Smooth muscle cell (in vitro differentiated cells): ENCODE measurements around the gene CCDC24. TPM values are rescaled to one million over a fixed set of nuclear protein-coding genes. Genes with fewer than 3 reads are reported as not detected.

Source experiments
- DNase-seq: peaks from one replicate; lab custom pipeline; 2025; ENCODE audit not compliant: unreplicated experiment; lab: John Stamatoyannopoulos, UW
- H2AFZ ChIP-seq: fragments of 200-600 bp; sonication (generic); 2 replicates; pipeline ENCODE4 v1.6.0; 2016; ENCODE audit warnings: antibody characterized with exemption, low read depth, mild to moderate bottlenecking
- H3F3A ChIP-seq: fragments of 200-600 bp; sonication (generic); 2 replicates; pipeline ENCODE4 v1.6.0; 2017; ENCODE audit warnings: antibody characterized with exemption, low read depth
- H3K27ac ChIP-seq: fragments of 200-600 bp; sonication (generic); 2 replicates; pipeline ENCODE4 v1.5.1; 2016; ENCODE audit warnings: low read depth, mild to moderate bottlenecking
- H3K27me3 ChIP-seq: fragments of 200-600 bp; sonication (generic); 2 replicates; pipeline ENCODE4 v1.6.1; 2016; ENCODE audit warnings: low read depth, mild to moderate bottlenecking
- H3K36me3 ChIP-seq: fragments of 200-600 bp; sonication (generic); 2 replicates; pipeline ENCODE4 v1.5.1; 2016; ENCODE audit warnings: low read depth
- H3K4me1 ChIP-seq: fragments of 200-600 bp; sonication (generic); 2 replicates; pipeline ENCODE4 v1.5.1; 2016; ENCODE audit warnings: low read depth
- H3K4me2 ChIP-seq: fragments of 200-600 bp; sonication (generic); 2 replicates; pipeline ENCODE4 v1.6.0; 2016; ENCODE audit warnings: mild to moderate bottlenecking
- H3K4me3 ChIP-seq: fragments of 200-600 bp; sonication (generic); 2 replicates; pipeline ENCODE4 v1.5.1; 2016; ENCODE audit warnings: mild to moderate bottlenecking
- H3K79me2 ChIP-seq: fragments of 200-600 bp; sonication (generic); 2 replicates; pipeline ENCODE4 v1.6.0; 2016; ENCODE audit warnings: low read depth, mild to moderate bottlenecking
- H3K9ac ChIP-seq: fragments of 200-600 bp; sonication (generic); 2 replicates; pipeline ENCODE4 v1.6.0; 2016; ENCODE audit warnings: low read depth
- H3K9me3 ChIP-seq: fragments of 200-600 bp; sonication (generic); replicated peaks from 2 replicates; pipeline ENCODE4 v1.5.1; 2016; ENCODE audit warnings: low read depth
- H4K20me1 ChIP-seq: fragments of 200-600 bp; sonication (generic); 2 replicates; pipeline ENCODE4 v1.6.0; 2016; ENCODE audit warnings: low read depth
- CTCF ChIP-seq: fragments of 200-600 bp; sonication (generic); IDR thresholded peaks from 2 replicates; pipeline ENCODE4 v1.5.1; 2017; ENCODE audit warnings: borderline replicate concordance, mild to moderate bottlenecking, antibody characterized with exemption; ENCODE audit not compliant: insufficient read depth, poor library complexity, severe bottlenecking
- whole genome bisulfite sequencing: methylation state at CpG from one replicate; pipeline ENCODE4 v1.1.7; 2016; ENCODE audit warnings: low lambda C conversion rate; 5-methylcytosine and 5-hydroxymethylcytosine counted together
- polyA plus RNA-seq: library from polyadenylated mRNA; unstranded; fragments of >200 nt; fragmentation: Nextera tagmentation; extraction: Ambion mirVana; gene quantifications from 2 replicates; pipeline ENCODE4 v1.2.1, GENCODE V29; 2016
- total RNA-seq: library from RNA; depleted of rRNA; stranded (reverse); fragments of >200 nt; gene quantifications from 2 replicates; pipeline ENCODE4 v1.2.3, GENCODE V29; 2014

CCDC24 gene
- total and polyA plus RNA-seq, 2 experiments from 2014 or later = 6.5 to 11.4 TPM

GRCh38 chr1:43981135-43981491 is 10.3 kb upstream of the CCDC24 start:
- Histone ChIP-seq H3K9ac (no peak overlapping the region), H2AFZ (no peak overlapping the region), H3K27ac (no peak overlapping the region), H3K4me1 (peaks cover 7% of the 10 kb centered on the region), H3K36me3 (no peaks in the 10 kb centered on the region), H3K4me2 (no peak overlapping the region), H3K27me3 (no peaks in the 10 kb centered on the region), H4K20me1 (peaks cover 71% of the 10 kb centered on the region), H3F3A (peaks cover 14% of the 10 kb centered on the region), H3K4me3 (no peak overlapping the region), H3K9me3 (no peaks in the 10 kb centered on the region), H3K79me2 (peaks cover 18% of the 10 kb centered on the region)
- 92% methylated on average over 20 of the region's 20 CpGs for WGBS
- no peak for DNase-seq
- no peak for TF ChIP-seq CTCF

- no peak overlapping the region for H2AFZ ChIP-seq
- H4K20me1 ChIP-seq = peaks cover 66% of the 10 kb centered on the region
- no peaks in the 10 kb centered on the region for H3K36me3 ChIP-seq
- peaks cover 14% of the 10 kb centered on the region for H3F3A ChIP-seq
- 98% methylated on average over 20 of the region's 20 CpGs for WGBS
- no peaks in the 10 kb centered on the region for H3K9me3 ChIP-seq
- no peaks in the 10 kb centered on the region for H3K27me3 ChIP-seq
- no peak overlapping the region for H3K4me2 ChIP-seq
- no peak for DNase-seq
- H3K4me3 ChIP-seq = no peak overlapping the region
- no peak overlapping the region for H3K27ac ChIP-seq
- H3K9ac ChIP-seq = no peak overlapping the region
- no peak for TF ChIP-seq CTCF
- peaks cover 7% of the 10 kb centered on the region for H3K4me1 ChIP-seq
- H3K79me2 ChIP-seq = peaks cover 14% of the 10 kb centered on the region
Measured at GRCh38 chr1:43981636-43982035, 9.8 kb upstream of the CCDC24 start.

- Histone ChIP-seq H3K4me2 (no peak overlapping the region), H3K79me2 (peaks cover 10% of the 10 kb centered on the region), H4K20me1 (peaks cover 60% of the 10 kb centered on the region), H3K27ac (no peak overlapping the region), H3K4me3 (no peak overlapping the region), H3K27me3 (no peaks in the 10 kb centered on the region), H3K36me3 (no peaks in the 10 kb centered on the region), H3F3A (peaks cover 12% of the 10 kb centered on the region), H2AFZ (no peak overlapping the region), H3K4me1 (peaks cover 7% of the 10 kb centered on the region), H3K9me3 (no peaks in the 10 kb centered on the region), H3K9ac (no peak overlapping the region)
- TF ChIP-seq CTCF = no peak
- no peak for DNase-seq
- WGBS = 96% methylated on average over 8 of the region's 8 CpGs
Measured at GRCh38 chr1:43982241-43982640, 9.2 kb upstream of the CCDC24 start.

GRCh38 chr1:43982808-43983207 is 8.6 kb upstream of the CCDC24 start:
- 92% methylated on average over 15 of the region's 15 CpGs for WGBS
- H3K4me2 ChIP-seq = no peak overlapping the region

More at GRCh38 chr1:43982808-43983207, 8.6 kb upstream of the CCDC24 start:
- no peak overlapping the region for H2AFZ ChIP-seq
- H3K4me1 ChIP-seq = peaks cover 7% of the 10 kb centered on the region
- no peak for TF ChIP-seq CTCF
- no peak for DNase-seq
- H3F3A ChIP-seq = peaks cover 12% of the 10 kb centered on the region
- H3K9ac ChIP-seq = no peak overlapping the region
- H3K27ac ChIP-seq = no peak overlapping the region
- H3K9me3 ChIP-seq = no peaks in the 10 kb centered on the region
- no peak overlapping the region for H3K4me3 ChIP-seq
- peaks cover 54% of the 10 kb centered on the region for H4K20me1 ChIP-seq
- no peaks in the 10 kb centered on the region for H3K36me3 ChIP-seq
- H3K79me2 ChIP-seq = peaks cover 10% of the 10 kb centered on the region
- H3K27me3 ChIP-seq = no peaks in the 10 kb centered on the region
